Forelimb muscle (tissue), 1 donor: Measurements from ENCODE around the gene TPSAB1. TPM values are rescaled to one million over a fixed set of nuclear protein-coding genes. Genes with fewer than 3 reads are reported as not detected.

ENCODE experiments used
- DNase-seq: peaks from one replicate; pipeline ENCODE4 v3.0.0-alpha.2; 2013; ENCODE audit warnings: low read depth
- polyA plus RNA-seq: library from polyadenylated mRNA; unstranded; fragments of 120-200 nt; gene quantifications from one replicate; pipeline ENCODE4 v1.2.1, GENCODE V29; 2013; ENCODE audit not compliant: insufficient read length

The TPSAB1 gene
- polyA plus RNA-seq, 1 donor, result 1.2 TPM

GRCh38 chr16:1210461-1210860 lies 30.0 kb upstream of the TPSAB1 start:
- DNase-seq, result no peak

GRCh38 chr16:1211451-1212268 lies 28.8 kb upstream of the TPSAB1 start:
- DNase-seq, result no peak

- no peak for DNase-seq
Measured at GRCh38 chr16:1212616-1213194, 27.8 kb upstream of the TPSAB1 start.

GRCh38 chr16:1213231-1213630 lies 27.3 kb upstream of the TPSAB1 start:
- DNase-seq, result no peak

GRCh38 chr16:1213796-1214372 lies 26.6 kb upstream of the TPSAB1 start:
- no peak for DNase-seq

- no peak for DNase-seq
Measured at GRCh38 chr16:1214719-1215118, 25.8 kb upstream of the TPSAB1 start.

GRCh38 chr16:1215574-1216295 lies 24.8 kb upstream of the TPSAB1 start:
- no peak for DNase-seq

- no peak for DNase-seq
Measured at GRCh38 chr16:1216296-1216619, 24.2 kb upstream of the TPSAB1 start.

GRCh38 chr16:1216681-1217400 lies 23.7 kb upstream of the TPSAB1 start:
- no peak for DNase-seq

GRCh38 chr16:1217526-1217925 lies 23.0 kb upstream of the TPSAB1 start:
- no peak for DNase-seq

- no peak for DNase-seq
Measured at GRCh38 chr16:1218061-1218929, 22.2 kb upstream of the TPSAB1 start.

- DNase-seq, result no peak
Measured at GRCh38 chr16:1218930-1219611, 21.4 kb upstream of the TPSAB1 start.

- DNase-seq, result no peak
Measured at GRCh38 chr16:1220098-1220728, 20.3 kb upstream of the TPSAB1 start.

- no peak for DNase-seq
Measured at GRCh38 chr16:1220841-1221627, 19.5 kb upstream of the TPSAB1 start.

GRCh38 chr16:1221628-1222552 lies 18.6 kb upstream of the TPSAB1 start:
- DNase-seq, result no peak

- no peak for DNase-seq
Measured at GRCh38 chr16:1222553-1223354, 17.8 kb upstream of the TPSAB1 start.
